ENCODE results near the gene ADAM17.

DNA sequence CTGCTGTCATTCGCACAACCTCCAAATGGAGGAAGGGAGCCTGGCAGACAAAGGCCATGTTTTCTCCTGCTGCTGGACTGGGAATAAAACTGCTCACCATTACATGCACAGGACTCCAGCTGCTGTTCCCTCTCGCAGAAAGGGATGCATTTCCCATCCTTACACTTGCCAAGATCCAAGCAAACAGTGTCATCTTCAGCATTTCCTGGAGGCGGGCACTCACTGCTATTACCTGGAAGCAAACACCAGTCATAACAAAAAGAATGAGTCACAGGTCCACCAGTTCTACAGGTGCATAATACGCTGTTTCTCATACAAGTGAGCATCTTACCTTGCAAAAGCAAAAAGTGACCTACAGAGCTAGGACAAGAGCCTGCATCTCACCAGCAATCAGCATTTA lies 58.6 kb downstream of the ADAM17 start:
- no peak for TF ChIP-seq FOXM1 (IDR thresholded peaks at IDR 0.05; ENCODE audit: borderline replicate concordance)
- no peak for TF ChIP-seq HDGF (IDR thresholded peaks at IDR 0.05; ENCODE audit: borderline replicate concordance)
- TF ChIP-seq ELF4 (IDR thresholded peaks at IDR 0.05), result no peak
- TF ChIP-seq TARDBP (IDR thresholded peaks at IDR 0.05), result no peak
- TF ChIP-seq SP1 (IDR thresholded peaks at IDR 0.05), result no peak
- no peak for TF ChIP-seq NFRKB (IDR thresholded peaks at IDR 0.05)
- no peak for TF ChIP-seq FOXA1 (IDR thresholded peaks at IDR 0.05)
- TF ChIP-seq L3MBTL2 (conservative IDR thresholded peaks at IDR 0.05), result no peak

Measured in HEK293T (cell line).